ENCODE measurements around the gene ZNF302.

The ZNF302 gene

GRCh38 chr19:34690372-34690771, 12.9 kb downstream of the ZNF302 start:
- Histone ChIP-seq H3K9me3 (ENCODE audit: control insufficient read depth in 2 of 2, low read length in 2 of 2) (peaks cover 9 to 23% of the 10 kb centered on the region in 2 donors), H3K4me1 (ENCODE audit: control insufficient read depth, insufficient read depth, low read length) (no peaks in the 10 kb centered on the region), H3K27ac (ENCODE audit: low read length) (no peak overlapping the region), H3K4me3 (ENCODE audit: low read length in 2 of 2) (no peak overlapping the region), H3K36me3 (ENCODE audit: control insufficient read depth in 2 of 2, insufficient read depth in 2 of 2, low read length in 2 of 2) (no peaks in the 10 kb centered on the region), H3K27me3 (ENCODE audit: control insufficient read depth in 1 of 2, insufficient read depth in 2 of 2, low read length in 2 of 2) (no peaks in the 10 kb centered on the region), H3K9ac (ENCODE audit: low read length in 2 of 2) (no peak overlapping the region)

GRCh38 chr19:34692549-34692948, 15.1 kb downstream of the ZNF302 start:
- no peaks in the 10 kb centered on the region for H3K4me1 ChIP-seq (ENCODE audit: control insufficient read depth, insufficient read depth, low read length)
- no peak overlapping the region for H3K4me3 ChIP-seq (ENCODE audit: low read length in 2 of 2)
- H3K27ac ChIP-seq (ENCODE audit: low read length): no peak overlapping the region
- H3K27me3 ChIP-seq (ENCODE audit: control insufficient read depth in 1 of 2, insufficient read depth in 2 of 2, low read length in 2 of 2): no peaks in the 10 kb centered on the region
- H3K36me3 ChIP-seq (ENCODE audit: control insufficient read depth in 2 of 2, insufficient read depth in 2 of 2, low read length in 2 of 2): no peaks in the 10 kb centered on the region
- H3K9me3 ChIP-seq (ENCODE audit: control insufficient read depth in 2 of 2, low read length in 2 of 2): peaks cover 6 to 10% of the 10 kb centered on the region in 2 donors
- no peak overlapping the region for H3K9ac ChIP-seq (ENCODE audit: low read length in 2 of 2)

- no peaks in the 10 kb centered on the region for H3K4me1 ChIP-seq (ENCODE audit: control insufficient read depth, insufficient read depth, low read length)
- no peaks in the 10 kb centered on the region for H3K27me3 ChIP-seq (ENCODE audit: control insufficient read depth in 1 of 2, insufficient read depth in 2 of 2, low read length in 2 of 2)
- H3K36me3 ChIP-seq (ENCODE audit: control insufficient read depth in 2 of 2, insufficient read depth in 2 of 2, low read length in 2 of 2): no peaks in the 10 kb centered on the region
- H3K27ac ChIP-seq (ENCODE audit: low read length): no peak overlapping the region
- no peak overlapping the region for H3K4me3 ChIP-seq (ENCODE audit: low read length in 2 of 2)
- no peak overlapping the region for H3K9ac ChIP-seq (ENCODE audit: low read length in 2 of 2)
- H3K9me3 ChIP-seq (ENCODE audit: control insufficient read depth in 2 of 2, low read length in 2 of 2): no peaks in the 10 kb centered on the region
These were observed 30.2 kb downstream of the ZNF302 start for GRCh38 chr19:34707661-34708060.

- Histone ChIP-seq H3K36me3 (ENCODE audit: control insufficient read depth in 2 of 2, insufficient read depth in 2 of 2, low read length in 2 of 2) (no peaks in the 10 kb centered on the region), H3K27me3 (ENCODE audit: control insufficient read depth in 1 of 2, insufficient read depth in 2 of 2, low read length in 2 of 2) (no peaks in the 10 kb centered on the region), H3K4me3 (ENCODE audit: low read length in 2 of 2) (no peak overlapping the region), H3K27ac (ENCODE audit: low read length) (no peak overlapping the region), H3K9me3 (ENCODE audit: control insufficient read depth in 2 of 2, low read length in 2 of 2) (peaks cover 0 to 3% of the 10 kb centered on the region in 2 donors), H3K4me1 (ENCODE audit: control insufficient read depth, insufficient read depth, low read length) (no peaks in the 10 kb centered on the region), H3K9ac (ENCODE audit: low read length in 2 of 2) (no peak overlapping the region)
These were observed 34.4 kb downstream of the ZNF302 start for GRCh38 chr19:34711890-34712289.

GRCh38 chr19:34712395-34713261, 35.1 kb downstream of the ZNF302 start:
- H3K27me3 ChIP-seq (ENCODE audit: control insufficient read depth in 1 of 2, insufficient read depth in 2 of 2, low read length in 2 of 2): no peaks in the 10 kb centered on the region
- H3K9ac ChIP-seq (ENCODE audit: low read length in 2 of 2): no peak overlapping the region
- no peak overlapping the region for H3K4me3 ChIP-seq (ENCODE audit: low read length in 2 of 2)
- no peak overlapping the region for H3K27ac ChIP-seq (ENCODE audit: low read length)
- no peaks in the 10 kb centered on the region for H3K36me3 ChIP-seq (ENCODE audit: control insufficient read depth in 2 of 2, insufficient read depth in 2 of 2, low read length in 2 of 2)
- H3K4me1 ChIP-seq (ENCODE audit: control insufficient read depth, insufficient read depth, low read length): no peaks in the 10 kb centered on the region
- H3K9me3 ChIP-seq (ENCODE audit: control insufficient read depth in 2 of 2, low read length in 2 of 2): peaks cover 0 to 3% of the 10 kb centered on the region in 2 donors

GRCh38 chr19:34713262-34713637, 35.8 kb downstream of the ZNF302 start:
- peaks cover 0 to 3% of the 10 kb centered on the region in 2 donors for H3K9me3 ChIP-seq (ENCODE audit: control insufficient read depth in 2 of 2, low read length in 2 of 2)
- H3K27ac ChIP-seq (ENCODE audit: low read length): no peak overlapping the region
- H3K9ac ChIP-seq (ENCODE audit: low read length in 2 of 2): no peak overlapping the region
- H3K27me3 ChIP-seq (ENCODE audit: control insufficient read depth in 1 of 2, insufficient read depth in 2 of 2, low read length in 2 of 2): no peaks in the 10 kb centered on the region
- H3K4me1 ChIP-seq (ENCODE audit: control insufficient read depth, insufficient read depth, low read length): no peaks in the 10 kb centered on the region
- H3K4me3 ChIP-seq (ENCODE audit: low read length in 2 of 2): no peak overlapping the region
- H3K36me3 ChIP-seq (ENCODE audit: control insufficient read depth in 2 of 2, insufficient read depth in 2 of 2, low read length in 2 of 2): no peaks in the 10 kb centered on the region

- H3K9me3 ChIP-seq (ENCODE audit: control insufficient read depth in 2 of 2, low read length in 2 of 2): peaks cover 0 to 3% of the 10 kb centered on the region in 2 donors
- no peak overlapping the region for H3K27ac ChIP-seq (ENCODE audit: low read length)
- H3K36me3 ChIP-seq (ENCODE audit: control insufficient read depth in 2 of 2, insufficient read depth in 2 of 2, low read length in 2 of 2): no peaks in the 10 kb centered on the region
- H3K4me3 ChIP-seq (ENCODE audit: low read length in 2 of 2): no peak overlapping the region
- H3K27me3 ChIP-seq (ENCODE audit: control insufficient read depth in 1 of 2, insufficient read depth in 2 of 2, low read length in 2 of 2): no peaks in the 10 kb centered on the region
- H3K4me1 ChIP-seq (ENCODE audit: control insufficient read depth, insufficient read depth, low read length): no peaks in the 10 kb centered on the region
- H3K9ac ChIP-seq (ENCODE audit: low read length in 2 of 2): no peak overlapping the region
These were observed 37.9 kb downstream of the ZNF302 start for GRCh38 chr19:34715357-34715756.

- Histone ChIP-seq H3K4me3 (ENCODE audit: low read length in 2 of 2) (no peak overlapping the region), H3K4me1 (ENCODE audit: control insufficient read depth, insufficient read depth, low read length) (no peaks in the 10 kb centered on the region)
These were observed 44.9 kb downstream of the ZNF302 start for GRCh38 chr19:34722353-34722752.

GRCh38 chr19:34725400-34725799, 47.9 kb downstream of the ZNF302 start:
- no peak overlapping the region for H3K27ac ChIP-seq (ENCODE audit: low read length)
- H3K9ac ChIP-seq (ENCODE audit: low read length in 2 of 2): no peak overlapping the region
- H3K27me3 ChIP-seq (ENCODE audit: control insufficient read depth in 1 of 2, insufficient read depth in 2 of 2, low read length in 2 of 2): peaks cover 4 to 8% of the 10 kb centered on the region in 2 donors
- no peaks in the 10 kb centered on the region for H3K36me3 ChIP-seq (ENCODE audit: control insufficient read depth in 2 of 2, insufficient read depth in 2 of 2, low read length in 2 of 2)
- H3K4me3 ChIP-seq (ENCODE audit: low read length in 2 of 2): no peak overlapping the region
- H3K4me1 ChIP-seq (ENCODE audit: control insufficient read depth, insufficient read depth, low read length): no peaks in the 10 kb centered on the region
- no peaks in the 10 kb centered on the region for H3K9me3 ChIP-seq (ENCODE audit: control insufficient read depth in 2 of 2, low read length in 2 of 2)

More at GRCh38 chr19:34722353-34722752, 44.9 kb downstream of the ZNF302 start:
- Histone ChIP-seq H3K27ac (ENCODE audit: low read length) (no peak overlapping the region), H3K36me3 (ENCODE audit: control insufficient read depth in 2 of 2, insufficient read depth in 2 of 2, low read length in 2 of 2) (no peaks in the 10 kb centered on the region), H3K27me3 (ENCODE audit: control insufficient read depth in 1 of 2, insufficient read depth in 2 of 2, low read length in 2 of 2) (peaks cover 4 to 8% of the 10 kb centered on the region in 2 donors), H3K9me3 (ENCODE audit: control insufficient read depth in 2 of 2, low read length in 2 of 2) (no peaks in the 10 kb centered on the region), H3K9ac (ENCODE audit: low read length in 2 of 2) (no peak overlapping the region)

GRCh38 chr19:34731019-34731829, 53.7 kb downstream of the ZNF302 start:
- H3K27ac ChIP-seq (ENCODE audit: low read length): no peak overlapping the region
- H3K36me3 ChIP-seq (ENCODE audit: control insufficient read depth in 2 of 2, insufficient read depth in 2 of 2, low read length in 2 of 2): peaks cover 3 to 8% of the 10 kb centered on the region in 2 donors

More at GRCh38 chr19:34731019-34731829, 53.7 kb downstream of the ZNF302 start:
- no peak overlapping the region for H3K4me3 ChIP-seq (ENCODE audit: low read length in 2 of 2)
- peaks cover 23% of the 10 kb centered on the region for H3K4me1 ChIP-seq (ENCODE audit: control insufficient read depth, insufficient read depth, low read length)
- H3K9ac ChIP-seq (ENCODE audit: low read length in 2 of 2): no peak overlapping the region
- no peaks in the 10 kb centered on the region for H3K9me3 ChIP-seq (ENCODE audit: control insufficient read depth in 2 of 2, low read length in 2 of 2)
- H3K27me3 ChIP-seq (ENCODE audit: control insufficient read depth in 1 of 2, insufficient read depth in 2 of 2, low read length in 2 of 2): peaks cover 1 to 4% of the 10 kb centered on the region in 2 donors

All from stomach smooth muscle (tissue), 2 donors.